ENCODE results near the gene GP1BA.
A peak's percentile ranks its signal among the peaks of the same experiment; 100 is the strongest.
"Not testable (repeated sequence)": the region's sequence is repeated elsewhere in the genome, so short reads cannot be mapped to it uniquely, and the experiment has no call there.

The GP1BA gene

DNA sequence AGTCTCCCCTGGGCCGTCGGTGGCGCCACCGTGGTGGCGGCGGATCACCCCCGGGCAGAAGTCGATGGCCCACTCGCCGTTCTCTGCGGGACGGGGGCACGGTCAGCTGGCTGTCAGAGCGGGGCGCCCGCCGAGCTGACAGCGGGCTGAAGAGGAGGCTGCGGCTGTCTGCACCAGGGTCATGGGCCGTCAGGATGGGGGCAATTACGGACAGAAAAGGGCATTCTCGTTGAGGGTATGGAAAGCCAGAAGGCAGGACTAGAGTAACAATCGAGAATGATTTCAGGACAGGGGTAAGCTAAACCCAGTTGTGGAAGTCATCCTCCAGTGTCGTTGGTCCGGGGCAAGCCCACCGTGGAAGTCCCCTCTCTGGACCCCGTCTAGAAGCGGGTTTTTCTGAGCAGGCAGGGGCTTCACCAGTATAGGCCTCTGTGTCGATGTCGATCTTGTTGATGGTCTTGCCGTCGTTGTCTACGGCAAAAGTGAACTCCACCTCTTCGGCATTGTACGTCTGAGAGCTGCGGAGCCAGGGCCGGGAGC lies 30.9 kb upstream of the GP1BA start:
- DNase-seq (ENCODE audit: extremely low read depth in 1 of 2, low read depth in 1 of 2): no peak

DNA sequence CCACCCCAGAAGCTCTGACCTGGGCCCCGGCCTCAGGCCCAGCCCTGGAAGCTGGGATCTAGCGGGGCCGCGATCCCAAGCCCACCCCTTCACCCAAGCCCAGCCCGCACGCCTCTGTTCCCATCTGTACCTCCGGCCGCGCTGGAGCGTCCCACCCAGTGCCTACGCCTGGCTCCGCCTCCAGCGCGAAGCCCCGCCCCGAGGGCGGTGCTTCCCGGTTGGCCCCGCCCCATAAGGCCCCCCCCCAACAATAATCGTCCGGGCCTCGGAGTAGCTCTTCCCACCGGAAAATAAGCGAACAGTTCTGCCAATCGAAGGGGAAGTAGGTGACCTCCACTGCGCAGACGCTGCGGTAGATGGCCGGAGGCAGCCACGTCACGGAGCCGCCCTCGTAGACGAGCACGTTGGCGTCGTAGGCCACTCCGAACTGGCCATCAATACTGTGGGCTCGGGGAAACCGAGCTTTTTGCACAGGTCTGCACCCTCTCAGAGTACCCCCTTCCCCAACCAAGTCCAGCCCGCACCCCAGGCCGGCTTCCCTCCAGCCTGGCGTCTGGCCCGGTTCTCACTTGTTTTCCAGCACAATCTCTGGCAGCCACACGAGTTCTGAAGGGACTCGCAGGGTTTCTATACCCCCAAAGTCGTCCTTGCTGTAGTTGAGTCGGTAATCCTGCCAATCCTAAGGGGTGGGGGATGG lies 30.3 kb upstream of the GP1BA start:
- DNase-seq (ENCODE audit: extremely low read depth in 1 of 2, low read depth in 1 of 2): no peak

DNA sequence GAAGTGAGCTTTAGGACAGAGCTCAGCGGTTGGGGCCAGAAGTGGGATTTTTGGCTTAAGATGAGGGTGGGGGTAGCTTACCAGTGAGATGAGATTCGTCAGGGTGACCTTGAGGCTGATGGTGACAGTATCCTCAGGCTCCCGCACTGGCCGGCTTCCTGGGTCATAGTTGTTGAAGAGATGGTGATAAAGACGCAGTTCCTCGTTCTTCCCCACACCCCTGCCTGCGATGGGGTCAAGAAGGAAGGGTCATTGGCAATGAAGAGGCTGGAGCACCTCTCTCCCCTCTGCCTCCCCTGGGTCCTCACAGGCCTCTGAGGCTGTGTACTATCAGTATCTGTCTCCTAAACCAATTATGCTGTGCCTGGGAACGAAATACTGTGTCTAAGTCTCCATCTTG lies 29.5 kb upstream of the GP1BA start:
- DNase-seq (ENCODE audit: extremely low read depth in 1 of 2, low read depth in 1 of 2): no peak

DNA sequence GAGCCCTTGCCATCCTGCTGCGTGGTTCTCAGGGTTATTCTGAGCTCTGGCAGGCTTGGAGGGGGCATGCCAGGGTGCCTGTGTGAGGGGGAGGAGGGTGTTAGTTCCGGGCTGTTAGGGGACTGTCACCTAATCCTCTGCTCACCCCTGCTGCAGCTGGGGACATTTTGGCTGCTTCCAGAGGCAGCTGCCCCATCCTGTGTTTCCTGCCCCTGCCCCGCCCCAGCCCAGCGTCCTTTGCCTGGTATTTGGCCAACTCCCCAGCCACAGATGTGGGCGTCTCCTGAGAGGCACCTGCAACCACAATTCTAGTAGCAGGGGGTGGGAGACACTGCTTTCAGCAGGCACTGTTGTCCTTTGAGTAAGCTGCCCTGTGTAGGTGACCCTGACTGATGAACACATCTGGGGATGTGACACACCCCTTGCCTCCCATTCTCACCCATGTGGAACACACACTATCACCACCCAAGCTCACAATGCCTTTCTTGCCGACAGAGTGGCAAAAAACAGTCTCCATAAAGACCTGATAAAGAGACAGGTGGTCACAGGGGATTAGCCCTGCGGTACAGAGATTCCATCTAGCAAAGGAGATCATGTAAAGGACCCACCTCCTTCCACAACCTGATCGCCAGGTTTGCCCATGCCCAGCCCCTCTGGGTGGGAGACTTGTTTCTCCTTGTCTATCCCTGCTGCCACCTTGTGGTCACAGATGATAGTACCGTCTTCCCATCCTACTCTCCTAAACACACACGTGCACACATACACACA lies 28.8 kb upstream of the GP1BA start, which contains the start of gene CHRNE:
CHRNE (minus strand) TSS at position 48 of the 768 bp plus-strand sequence; CDS start at position 13, 35 bp downstream.
- peak; percentile 51 to 56 for DNase-seq (ENCODE audit: extremely low read depth in 1 of 2, low read depth in 1 of 2)

DNA sequence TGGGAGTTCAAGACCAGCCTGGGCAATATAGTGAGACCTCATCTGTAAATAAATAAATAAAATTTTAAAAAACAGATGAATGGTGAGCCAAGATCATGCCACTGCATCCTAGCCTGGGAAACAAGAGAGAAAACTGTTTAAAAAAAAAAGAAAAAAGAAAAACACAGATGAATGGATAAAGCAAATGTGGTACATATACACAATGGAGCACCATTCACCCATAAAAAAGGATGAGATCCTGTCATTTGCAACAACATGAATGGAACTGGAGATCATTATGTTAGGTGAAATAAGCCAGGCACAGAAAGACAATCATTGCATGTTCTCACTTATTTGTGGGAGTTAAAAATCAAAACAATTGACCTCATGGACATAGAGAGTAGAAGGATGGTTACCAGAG lies 25.4 kb upstream of the GP1BA start:
- DNase-seq (ENCODE audit: extremely low read depth in 1 of 2, low read depth in 1 of 2): not testable (repeated sequence)

DNA sequence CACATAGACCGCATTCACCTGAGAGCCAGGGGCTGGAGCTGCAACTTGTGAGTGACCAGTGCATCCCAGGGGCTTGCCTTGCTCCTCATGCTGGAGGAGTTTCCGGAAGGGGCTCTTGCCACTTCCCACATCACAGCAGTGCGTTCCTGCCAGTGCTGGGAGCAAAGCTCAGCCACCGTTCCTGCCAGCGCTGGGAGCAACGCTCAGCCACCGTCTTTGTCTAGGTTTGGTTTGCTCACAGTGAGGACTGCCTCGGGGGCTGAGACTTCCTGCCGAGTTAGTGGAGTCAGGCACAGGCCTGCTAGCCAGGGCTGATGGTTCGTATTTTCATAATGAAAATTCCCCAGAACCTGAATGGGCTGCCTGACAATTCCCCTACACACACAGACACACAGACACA lies 23.8 kb upstream of the GP1BA start:
- DNase-seq (ENCODE audit: extremely low read depth in 1 of 2, low read depth in 1 of 2): no peak

DNA sequence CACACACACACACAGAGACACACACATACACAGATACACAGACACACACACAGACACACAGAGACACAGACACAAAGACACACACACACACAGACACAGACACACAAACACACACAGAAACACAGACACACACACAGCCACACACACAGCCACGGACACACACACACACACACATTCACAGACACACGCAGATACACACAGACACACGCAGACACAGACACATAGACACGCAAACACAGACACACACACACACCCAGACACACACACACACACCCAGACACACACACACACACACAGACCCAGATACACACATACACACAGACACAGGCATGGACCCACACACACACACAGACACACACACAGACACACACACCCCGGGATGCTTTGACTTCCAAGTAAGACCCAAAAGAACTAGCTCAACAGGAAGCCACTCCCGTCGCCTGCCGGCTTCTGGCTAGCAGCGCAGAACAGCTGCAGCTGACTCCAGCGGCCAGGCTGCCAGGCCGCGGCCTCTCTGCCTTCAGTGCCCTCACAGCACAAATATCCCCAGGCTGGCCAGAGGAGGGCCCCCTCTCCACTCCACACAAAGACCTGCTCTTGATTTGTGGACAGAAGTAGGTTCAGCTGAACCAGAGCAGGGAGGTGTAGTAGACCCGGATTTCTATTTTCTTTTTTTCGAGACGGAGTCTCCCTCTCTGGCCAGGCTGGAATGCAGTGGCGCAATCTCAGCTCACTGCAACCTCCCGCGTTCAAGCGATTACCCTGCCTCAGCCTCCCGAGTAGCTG lies 23.2 kb upstream of the GP1BA start:
- DNase-seq (ENCODE audit: extremely low read depth in 1 of 2, low read depth in 1 of 2): peak; percentile 40 to 51

DNA sequence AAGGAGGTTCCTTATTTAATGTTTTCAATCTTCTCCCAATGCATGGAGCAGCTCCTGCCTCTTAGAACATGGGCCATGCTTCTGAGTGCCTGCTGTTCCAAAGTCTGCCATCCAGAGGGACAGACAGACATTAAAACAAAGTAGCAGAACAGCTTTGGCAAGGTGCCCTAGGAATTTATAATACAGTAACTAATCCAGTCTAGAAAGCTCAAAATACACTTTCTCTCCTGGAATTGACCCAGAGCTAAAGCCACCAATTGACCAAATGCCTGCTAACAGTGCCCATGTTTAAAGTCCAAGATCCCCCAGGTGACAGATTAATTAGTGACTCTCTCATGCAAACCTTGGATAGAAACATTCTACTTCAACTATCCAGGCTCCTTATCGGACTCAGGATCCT lies 18.1 kb upstream of the GP1BA start:
- DNase-seq (ENCODE audit: extremely low read depth in 1 of 2, low read depth in 1 of 2): no peak

DNA sequence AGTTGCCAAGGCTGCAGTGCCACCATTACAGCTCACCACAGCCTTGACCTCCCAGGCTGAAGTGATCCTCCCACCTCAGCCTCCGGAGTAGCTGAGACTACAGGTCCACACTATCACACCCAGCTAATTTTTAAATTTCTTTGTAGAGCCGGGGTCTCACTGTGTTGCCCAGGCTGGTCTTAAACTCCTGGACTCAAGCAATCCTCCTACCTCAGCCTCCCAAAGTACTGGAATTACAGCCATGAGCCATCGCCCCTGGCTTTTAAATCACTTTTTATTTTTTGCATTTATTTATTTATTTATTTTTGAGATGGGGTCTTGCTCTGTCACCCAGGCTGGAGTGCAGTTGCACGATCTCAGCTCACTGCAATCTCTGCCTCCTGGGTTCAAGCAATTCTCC lies 17.5 kb upstream of the GP1BA start:
- not testable (repeated sequence) for DNase-seq (ENCODE audit: extremely low read depth in 1 of 2, low read depth in 1 of 2)

DNA sequence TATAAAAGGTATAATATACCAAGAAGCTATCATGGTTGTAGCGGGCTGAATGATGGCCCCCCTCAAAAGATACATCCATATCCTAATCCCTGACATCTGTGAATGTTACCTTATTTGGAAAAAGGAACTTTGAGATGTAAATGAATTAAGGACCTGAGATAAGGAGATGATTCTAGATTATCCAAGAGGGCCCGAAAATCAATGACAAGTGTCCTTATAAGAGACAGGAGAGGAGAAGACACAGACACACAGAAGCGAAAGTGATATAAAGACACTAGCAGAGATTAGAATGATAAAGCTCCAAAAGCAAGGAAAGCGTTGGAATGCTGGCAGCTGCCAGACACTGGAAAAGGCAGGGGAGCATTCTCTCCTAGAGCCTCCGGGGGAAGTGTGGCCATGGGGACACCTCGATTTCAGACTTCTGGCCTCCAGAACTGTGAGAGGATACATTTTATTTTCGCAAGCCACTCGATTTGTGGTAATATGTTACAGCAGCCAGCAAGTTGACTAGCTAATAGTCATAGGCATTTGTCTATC lies 12.5 kb upstream of the GP1BA start:
- no peak for DNase-seq (ENCODE audit: extremely low read depth in 1 of 2, low read depth in 1 of 2)

DNA sequence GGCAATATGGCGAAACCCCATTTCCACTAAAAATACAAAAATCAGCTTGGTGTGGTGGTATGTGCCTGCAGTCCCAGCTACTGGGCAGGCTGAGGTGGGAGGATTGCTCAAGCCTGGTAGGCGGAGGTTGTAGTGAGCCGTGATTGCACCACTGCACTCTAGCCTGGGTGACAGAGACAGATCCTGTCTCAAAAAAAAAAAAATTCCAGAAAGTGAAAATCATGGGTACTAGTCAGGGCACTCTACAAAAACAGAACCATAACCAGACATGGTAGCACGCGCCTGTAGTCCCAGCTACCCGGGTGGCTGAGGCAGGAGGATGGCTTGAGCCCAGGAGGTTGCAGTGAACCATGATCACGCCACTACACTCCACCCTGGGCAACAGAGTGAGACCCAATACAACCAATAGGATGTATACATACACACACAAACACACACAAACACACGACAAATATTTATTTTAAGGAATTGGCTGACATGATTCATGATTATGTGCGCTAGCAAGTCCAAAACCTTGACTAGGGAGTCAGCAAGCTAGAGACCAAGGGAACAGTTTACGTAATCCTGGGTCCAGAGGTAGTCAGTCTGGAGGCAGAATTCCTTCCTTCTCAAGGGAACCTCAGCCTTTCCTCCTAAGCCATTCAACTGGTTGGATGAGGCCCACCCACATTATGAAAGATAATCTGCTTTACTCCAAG lies 11.6 kb upstream of the GP1BA start:
- DNase-seq (ENCODE audit: extremely low read depth in 1 of 2, low read depth in 1 of 2): no peak

DNA sequence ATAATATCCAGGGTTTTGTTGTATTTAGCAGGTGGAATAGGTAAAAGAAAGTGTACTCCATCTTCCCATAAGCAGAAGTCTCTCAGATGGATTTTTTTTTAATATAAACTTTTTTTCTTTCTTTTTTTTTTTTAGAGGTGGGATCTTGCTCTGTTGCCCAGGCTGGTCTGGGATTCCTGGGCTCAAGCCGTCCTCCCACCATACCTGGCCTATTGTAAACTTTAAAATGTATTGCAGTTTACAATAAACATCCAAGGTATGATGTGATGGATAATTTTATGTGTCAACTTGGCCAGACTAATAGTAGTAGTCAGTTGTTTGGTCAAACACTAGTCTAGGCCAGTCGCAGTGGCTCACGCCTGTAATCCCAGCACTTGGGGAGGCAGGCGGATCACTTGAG lies 10.8 kb upstream of the GP1BA start:
- no peak for DNase-seq (ENCODE audit: extremely low read depth in 1 of 2, low read depth in 1 of 2)

DNA sequence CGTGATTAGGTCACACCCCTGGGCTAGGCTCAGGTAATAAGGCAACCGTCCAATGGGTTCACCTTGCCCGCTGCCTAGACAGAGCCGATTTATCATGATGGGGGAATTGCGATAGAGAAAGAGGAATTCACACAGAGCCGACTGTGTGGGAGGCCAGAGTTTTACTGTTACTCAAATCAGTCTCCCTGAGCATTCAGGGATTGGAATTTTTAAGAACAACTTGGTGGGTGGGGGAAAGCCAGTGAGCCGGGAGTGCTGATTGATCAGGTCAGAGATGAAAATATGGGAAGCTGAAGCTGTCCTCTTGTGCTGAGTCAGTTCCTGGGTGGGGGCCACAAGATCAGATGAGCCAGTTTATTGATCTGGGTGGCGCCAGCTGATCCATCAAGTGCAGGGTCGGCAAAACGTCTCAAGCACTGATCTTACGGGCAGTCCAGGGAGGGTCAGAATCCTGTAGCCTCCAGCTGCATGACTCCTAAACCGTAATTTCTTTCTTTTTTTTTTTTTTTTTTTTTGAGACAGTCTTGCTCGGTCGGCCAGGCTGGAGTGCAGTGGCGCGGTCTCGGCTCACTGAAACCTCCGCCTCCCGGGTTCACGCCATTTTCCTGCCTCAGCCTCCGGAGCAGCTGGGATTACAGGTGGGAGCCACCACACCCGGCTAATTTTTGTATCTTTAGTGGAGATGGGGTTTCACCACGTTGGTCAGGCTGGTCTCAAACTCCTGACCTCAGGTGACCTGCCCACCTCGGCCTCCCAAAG lies 5.3 kb upstream of the GP1BA start:
- not testable (repeated sequence) for DNase-seq (ENCODE audit: extremely low read depth in 1 of 2, low read depth in 1 of 2)

DNA sequence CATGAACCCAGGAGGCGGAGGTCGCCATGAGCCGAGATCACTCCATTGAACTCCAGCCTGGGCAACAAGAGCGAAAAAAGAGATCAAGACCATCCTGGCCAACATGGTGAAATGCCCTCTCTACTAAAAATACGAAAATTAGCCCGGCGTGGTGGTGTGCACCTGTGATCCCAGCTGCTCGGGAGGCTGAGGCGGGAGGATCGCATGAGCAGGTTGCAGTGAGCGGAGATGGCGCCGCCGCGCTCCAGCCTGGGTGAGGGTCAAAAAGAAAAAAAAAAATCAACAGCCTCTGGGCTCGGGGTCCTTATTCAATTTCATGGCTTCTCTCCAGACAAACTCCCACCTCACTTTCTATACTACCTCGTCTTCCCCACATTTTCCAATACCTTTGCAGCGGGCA lies 3.2 kb upstream of the GP1BA start:
- DNase-seq (ENCODE audit: extremely low read depth in 1 of 2, low read depth in 1 of 2): no peak

DNA sequence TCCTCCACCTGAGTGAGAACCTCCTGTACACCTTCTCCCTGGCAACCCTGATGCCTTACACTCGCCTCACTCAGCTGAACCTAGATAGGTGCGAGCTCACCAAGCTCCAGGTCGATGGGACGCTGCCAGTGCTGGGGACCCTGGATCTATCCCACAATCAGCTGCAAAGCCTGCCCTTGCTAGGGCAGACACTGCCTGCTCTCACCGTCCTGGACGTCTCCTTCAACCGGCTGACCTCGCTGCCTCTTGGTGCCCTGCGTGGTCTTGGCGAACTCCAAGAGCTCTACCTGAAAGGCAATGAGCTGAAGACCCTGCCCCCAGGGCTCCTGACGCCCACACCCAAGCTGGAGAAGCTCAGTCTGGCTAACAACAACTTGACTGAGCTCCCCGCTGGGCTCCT lies 679 bp downstream of the GP1BA start:
- no peak for DNase-seq (ENCODE audit: extremely low read depth in 1 of 2, low read depth in 1 of 2)

DNA sequence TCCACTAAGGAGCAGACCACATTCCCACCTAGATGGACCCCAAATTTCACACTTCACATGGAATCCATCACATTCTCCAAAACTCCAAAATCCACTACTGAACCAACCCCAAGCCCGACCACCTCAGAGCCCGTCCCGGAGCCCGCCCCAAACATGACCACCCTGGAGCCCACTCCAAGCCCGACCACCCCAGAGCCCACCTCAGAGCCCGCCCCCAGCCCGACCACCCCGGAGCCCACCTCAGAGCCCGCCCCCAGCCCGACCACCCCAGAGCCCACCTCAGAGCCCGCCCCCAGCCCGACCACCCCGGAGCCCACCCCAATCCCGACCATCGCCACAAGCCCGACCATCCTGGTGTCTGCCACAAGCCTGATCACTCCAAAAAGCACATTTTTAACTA lies 1.6 kb downstream of the GP1BA start:
- no peak for DNase-seq (ENCODE audit: extremely low read depth in 1 of 2, low read depth in 1 of 2)

DNA sequence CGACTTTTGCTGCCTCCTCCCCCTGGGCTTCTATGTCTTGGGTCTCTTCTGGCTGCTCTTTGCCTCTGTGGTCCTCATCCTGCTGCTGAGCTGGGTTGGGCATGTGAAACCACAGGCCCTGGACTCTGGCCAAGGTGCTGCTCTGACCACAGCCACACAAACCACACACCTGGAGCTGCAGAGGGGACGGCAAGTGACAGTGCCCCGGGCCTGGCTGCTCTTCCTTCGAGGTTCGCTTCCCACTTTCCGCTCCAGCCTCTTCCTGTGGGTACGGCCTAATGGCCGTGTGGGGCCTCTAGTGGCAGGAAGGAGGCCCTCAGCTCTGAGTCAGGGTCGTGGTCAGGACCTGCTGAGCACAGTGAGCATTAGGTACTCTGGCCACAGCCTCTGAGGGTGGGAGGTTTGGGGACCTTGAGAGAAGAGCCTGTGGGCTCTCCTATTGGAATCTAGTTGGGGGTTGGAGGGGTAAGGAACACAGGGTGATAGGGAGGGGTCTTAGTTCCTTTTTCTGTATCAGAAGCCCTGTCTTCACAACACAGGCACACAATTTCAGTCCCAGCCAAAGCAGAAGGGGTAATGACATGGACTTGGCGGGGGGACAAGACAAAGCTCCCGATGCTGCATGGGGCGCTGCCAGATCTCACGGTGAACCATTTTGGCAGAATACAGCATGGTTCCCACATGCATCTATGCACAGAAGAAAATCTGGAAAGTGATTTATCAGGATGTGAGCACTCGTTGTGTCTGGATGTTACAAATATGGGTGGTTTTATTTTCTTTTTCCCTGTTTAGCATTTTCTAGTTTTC lies 2.3 kb downstream of the GP1BA start:
- no peak for DNase-seq (ENCODE audit: extremely low read depth in 1 of 2, low read depth in 1 of 2)

DNA sequence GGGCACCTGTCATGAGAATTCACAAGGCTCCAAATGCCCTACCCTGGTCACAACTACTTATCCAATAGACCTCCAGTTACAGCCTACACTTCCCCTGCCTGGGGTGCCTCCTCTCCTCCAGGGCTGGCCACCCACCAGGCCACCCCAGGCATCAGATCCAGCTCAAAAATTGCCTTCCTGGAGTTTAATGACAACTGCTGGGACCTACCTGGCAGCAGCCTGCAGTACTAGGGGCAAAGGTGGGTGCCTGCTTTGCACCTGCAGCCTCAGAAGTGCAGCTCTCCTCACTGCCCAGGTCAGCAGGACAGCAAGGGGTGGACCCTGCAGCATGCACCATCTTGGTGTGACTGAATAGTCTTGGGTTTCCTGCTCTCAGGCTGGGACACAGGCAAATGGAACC lies 3.6 kb downstream of the GP1BA start:
- DNase-seq (ENCODE audit: extremely low read depth in 1 of 2, low read depth in 1 of 2): no peak

DNA sequence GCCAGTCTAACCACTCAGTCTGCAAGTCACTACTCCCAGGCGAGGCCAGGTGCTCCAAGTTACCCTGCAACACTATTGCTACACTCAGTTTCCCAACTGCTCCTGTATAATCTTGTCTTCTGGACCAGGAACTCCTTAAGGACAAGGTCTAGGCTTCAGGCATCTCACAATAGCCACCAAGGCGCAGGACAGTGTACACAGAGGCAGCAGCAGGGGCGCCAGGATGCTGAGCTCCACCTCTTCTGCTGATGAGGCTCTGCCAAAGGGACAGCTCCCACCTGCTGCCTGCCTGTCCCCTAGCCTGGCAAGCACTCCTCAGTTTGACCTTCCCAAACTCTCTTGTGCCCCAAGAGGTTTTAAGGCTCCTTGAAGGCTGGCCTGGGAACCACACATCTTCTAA lies 4.4 kb downstream of the GP1BA start:
- no peak for DNase-seq (ENCODE audit: extremely low read depth in 1 of 2, low read depth in 1 of 2)

All from activated CD8-positive, alpha-beta memory T cell treated with anti-CD3 and anti-CD28 coated beads for 1 hour (primary cell).